HepG2 (cell line): Measurements from ENCODE around the gene PPIL6. TPM values are rescaled to one million over a fixed set of nuclear protein-coding genes. Genes with fewer than 3 reads are reported as not detected.

Source experiments
- ARID3A ChIP-seq: IDR thresholded peaks from 2 replicates; pipeline ENCODE4 v1.6.1; 2012; ENCODE audit warnings: low read depth, low read length, improper control_type of control experiment
- HBP1 ChIP-seq: IDR thresholded peaks from 2 replicates; pipeline ENCODE4 v1.6.1; 2016; ENCODE audit warnings: low read depth, control low read depth
- HIC2 ChIP-seq: sonication (generic); formaldehyde crosslinking; IDR thresholded peaks from 2 replicates; pipeline ENCODE4 v1.9.0; 2022; ENCODE audit warnings: low read depth, missing genetic modification reagents
- HMGA1 ChIP-seq: sonication (generic); formaldehyde crosslinking; conservative IDR thresholded peaks from 2 replicates; pipeline ENCODE4 v1.4.0; 2020; ENCODE audit warnings: missing genetic modification reagents
- HNF1B ChIP-seq: sonication (generic); formaldehyde crosslinking; IDR thresholded peaks from 2 replicates; pipeline ENCODE4 v1.5.1; 2020; ENCODE audit warnings: mild to moderate bottlenecking, moderate library complexity, missing genetic modification reagents
- MED1 ChIP-seq: sonication (generic); formaldehyde crosslinking; IDR thresholded peaks from 2 replicates; pipeline ENCODE4 v1.4.0; 2020; ENCODE audit warnings: missing genetic modification reagents
- PAF1 ChIP-seq: IDR thresholded peaks from 2 replicates; pipeline ENCODE4 v1.6.1; 2016; ENCODE audit warnings: missing genetic modification reagents, missing compliant biosample characterization
- SIX1 ChIP-seq: sonication (generic); formaldehyde crosslinking; IDR thresholded peaks from 2 replicates; pipeline ENCODE4 v1.4.0; 2020; ENCODE audit warnings: missing genetic modification reagents, borderline replicate concordance
- STAG1 ChIP-seq: sonication (generic); formaldehyde crosslinking; IDR thresholded peaks from 2 replicates; pipeline ENCODE4 v1.4.0; 2020; ENCODE audit warnings: missing genetic modification reagents
- ZBTB4 ChIP-seq: sonication (generic); formaldehyde crosslinking; IDR thresholded peaks from 2 replicates; pipeline ENCODE4 v1.4.0; 2020; ENCODE audit warnings: missing genetic modification reagents, mild to moderate bottlenecking, borderline replicate concordance
- ZFX ChIP-seq: sonication (generic); formaldehyde crosslinking; IDR thresholded peaks from 2 replicates; pipeline ENCODE4 v1.4.0; 2020; ENCODE audit warnings: mild to moderate bottlenecking, low read depth, missing genetic modification reagents, moderate library complexity
- ZGPAT ChIP-seq: IDR thresholded peaks from 2 replicates; pipeline ENCODE4 v1.6.1; 2016; ENCODE audit warnings: mild to moderate bottlenecking
- ZNF512 ChIP-seq: sonication (generic); formaldehyde crosslinking; IDR thresholded peaks from 2 replicates; pipeline ENCODE4 v1.4.0; 2020; ENCODE audit warnings: mild to moderate bottlenecking, missing genetic modification reagents
- ZNF777 ChIP-seq: sonication (generic); formaldehyde crosslinking; IDR thresholded peaks from 2 replicates; pipeline ENCODE4 v1.4.0; 2020; ENCODE audit warnings: missing genetic modification reagents
- polyA plus RNA-seq, 8 experiments: library from polyadenylated mRNA; depleted of rRNA in 3 of 8; stranded (reverse) in 7 of 8; unstranded in 1 of 8; fragments of >200 nt; fragmentation: Illumina TruSeq in 4 of 8; extraction: Trizol in 4 of 8; gene quantifications; 2 replicates each; pipeline versions ENCODE4 v1.2.1 to v1.2.3, GENCODE V29; 2011 to 2016; ENCODE audit warnings: low read depth in 4 of 8, missing spikeins in 1 of 8, mixed read lengths in 1 of 8; ENCODE audit not compliant: insufficient read depth in 1 of 8
- total RNA-seq, 5 experiments: library from RNA; depleted of rRNA; stranded (reverse); fragments of >200 nt; fragmentation: Illumina TruSeq; extraction: Trizol; gene quantifications; 2 replicates each; pipeline ENCODE4 v1.2.3, GENCODE V29; 2016; ENCODE audit warnings: low read depth in 1 of 5

Gene PPIL6
- total and polyA plus RNA-seq, 2 of the 13 experiments (the other 11 are each of a cell fraction or from before 2014, with no cell fraction given), result 0.22 to 0.46 TPM

- no peak for TF ChIP-seq HIC2 (CRISPR knock-in tag)
- no peak for TF ChIP-seq HMGA1
- no peak for TF ChIP-seq ZBTB4 (CRISPR knock-in tag)
- no peak for TF ChIP-seq HBP1
- TF ChIP-seq PAF1, result no peak
- no peak for TF ChIP-seq HNF1B (CRISPR knock-in tag)
- TF ChIP-seq ZGPAT (CRISPR knock-in tag), result peak; percentile 78; the same call in 1 of the 2 replicates
- no peak for TF ChIP-seq STAG1 (CRISPR knock-in tag)
- no peak for TF ChIP-seq SIX1 (CRISPR knock-in tag)
- no peak for TF ChIP-seq MED1 (CRISPR knock-in tag)
- peak; percentile 77 for TF ChIP-seq ZFX
- peak; percentile 77 for TF ChIP-seq ZNF777 (CRISPR knock-in tag)
- no peak for TF ChIP-seq ZNF512
- TF ChIP-seq ARID3A, result no peak
Measured at GRCh38 chr6:109440331-109441068, at the start of gene PPIL6, which contains the start of gene SMPD2 (continued).
